GM21423 (cell line): Measurements from ENCODE around the gene MRPL54.

Experiments used
- ATAC-seq: cut with Tn5 transposase; IDR thresholded peaks from one replicate; pipeline ENCODE4 v1.9.1; 2021; ENCODE audit warnings: mild to moderate bottlenecking, moderate library complexity; ENCODE audit not compliant: unreplicated experiment

MRPL54 gene

DNA sequence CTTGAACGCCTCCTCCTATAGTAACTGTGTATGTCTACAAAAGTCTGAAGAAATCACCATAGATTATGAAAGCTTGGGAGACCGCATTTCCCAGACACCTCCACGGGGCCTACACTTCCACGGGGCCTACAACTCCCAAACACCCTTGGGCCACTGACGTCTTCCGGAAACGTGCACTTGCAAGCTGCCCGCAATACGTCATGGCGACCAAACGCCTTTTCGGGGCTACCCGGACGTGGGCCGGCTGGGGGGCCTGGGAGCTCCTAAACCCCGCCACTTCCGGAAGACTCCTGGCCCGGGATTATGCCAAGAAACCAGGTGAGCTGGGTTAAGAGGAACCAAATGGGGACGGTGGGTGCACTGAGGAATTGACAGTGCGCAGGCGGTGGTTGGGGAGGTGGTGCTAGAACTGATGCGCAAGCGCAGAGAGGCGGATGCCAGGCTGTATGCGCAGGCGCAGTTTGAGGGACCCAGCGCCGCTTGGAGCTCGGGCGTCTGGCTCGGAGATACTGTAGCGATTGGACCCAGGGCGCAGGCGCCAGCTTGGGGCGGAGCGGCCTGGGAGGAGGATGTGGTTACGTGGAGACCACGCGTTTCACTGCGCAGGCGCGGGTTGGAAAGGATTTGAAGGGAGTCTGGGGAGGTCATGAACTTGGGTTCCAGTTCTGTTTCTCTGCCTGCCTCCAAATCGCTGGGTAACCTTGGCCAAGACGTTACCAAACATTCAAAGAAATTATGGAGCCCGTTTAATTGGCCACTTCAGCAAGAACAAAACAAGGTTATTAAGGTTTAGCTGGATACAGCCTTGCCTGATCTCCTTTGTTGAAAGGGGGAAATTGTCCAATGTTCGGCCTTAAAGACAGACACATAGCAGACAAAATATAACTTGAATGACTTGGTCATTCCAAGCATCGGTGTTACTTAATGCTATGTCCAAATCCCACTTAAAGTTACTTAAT lies at the start of gene MRPL54:
Gene MRPL54, plus strand, starts transcription at position 182 of the 959 bp plus-strand sequence. Its CDS starts 19 bp downstream, at position 201.
- ATAC-seq = peak; percentile 67

DNA sequence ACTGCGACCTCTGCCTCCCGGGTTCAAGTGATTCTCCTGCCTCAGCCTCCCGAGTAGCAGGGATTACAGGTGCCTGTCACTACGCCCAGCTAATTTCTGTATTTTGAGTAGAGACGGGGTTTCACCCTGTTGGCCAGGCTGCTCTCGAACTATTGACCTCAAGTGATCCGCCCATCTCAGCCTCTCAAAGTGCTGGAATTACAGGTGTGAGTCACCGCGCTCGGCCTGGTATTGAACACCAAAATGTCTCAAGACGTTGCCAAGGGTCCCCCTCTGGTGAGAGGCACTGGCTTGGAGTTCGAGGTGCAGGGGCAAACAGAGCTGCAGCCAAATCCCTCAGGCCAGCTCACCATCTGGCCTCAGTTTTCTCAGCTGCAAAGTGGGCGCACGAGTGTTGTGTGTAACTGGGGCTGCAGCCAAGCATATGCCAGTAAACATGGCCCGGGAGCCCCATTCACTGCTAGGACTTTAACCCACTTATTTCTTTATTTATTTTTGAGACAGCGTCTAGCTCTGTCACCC lies 46.3 kb upstream of the MRPL54 start:
- ATAC-seq = no peak

DNA sequence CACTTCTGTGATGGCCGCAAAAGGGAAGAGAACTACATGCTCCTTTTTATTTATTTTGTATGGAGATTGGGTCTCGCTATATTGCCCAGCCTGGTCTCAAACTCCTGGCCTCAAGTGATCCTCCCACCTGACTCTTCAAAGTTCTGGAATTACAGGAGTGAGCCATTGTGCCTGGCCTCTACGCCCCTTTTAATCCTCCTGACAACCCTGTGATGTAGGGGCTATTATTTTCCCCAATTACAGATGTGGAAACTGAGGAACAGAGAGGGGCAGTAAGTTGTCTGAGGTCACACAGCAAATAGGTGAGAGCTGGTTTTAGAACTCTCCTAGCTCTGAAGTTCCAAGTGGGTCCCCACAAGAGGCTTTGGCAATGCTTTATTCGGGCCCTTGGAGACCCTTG lies 42.6 kb upstream of the MRPL54 start:
- no peak for ATAC-seq

DNA sequence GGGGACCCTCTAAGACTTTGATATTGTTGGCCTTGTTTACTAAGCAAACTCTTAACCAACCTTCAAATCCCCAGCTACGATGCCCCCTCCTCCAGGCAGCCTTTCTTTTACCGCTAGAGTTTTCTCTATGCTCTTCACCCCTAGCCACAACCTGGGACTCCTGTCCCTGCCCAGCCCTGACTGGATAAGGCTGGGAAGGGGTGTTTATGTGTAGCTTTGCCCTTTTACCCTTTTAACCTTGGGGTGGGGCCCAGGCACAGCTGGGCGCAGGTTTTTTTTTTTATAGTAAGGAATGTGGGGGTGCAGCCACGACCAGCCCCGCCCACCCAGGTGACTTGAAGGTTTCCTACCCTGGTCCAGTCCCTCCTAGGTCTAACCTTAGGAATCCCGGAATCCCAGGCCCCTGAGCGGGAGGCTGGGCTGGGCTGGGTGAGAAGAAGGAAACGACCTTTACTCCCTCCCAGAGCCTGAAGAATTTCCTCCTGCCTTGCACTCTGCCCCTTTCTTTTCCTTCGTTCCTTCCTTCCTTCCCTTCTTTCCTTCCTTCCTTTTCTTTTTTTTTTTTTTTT lies 42.0 kb upstream of the MRPL54 start:
- ATAC-seq = no peak

DNA sequence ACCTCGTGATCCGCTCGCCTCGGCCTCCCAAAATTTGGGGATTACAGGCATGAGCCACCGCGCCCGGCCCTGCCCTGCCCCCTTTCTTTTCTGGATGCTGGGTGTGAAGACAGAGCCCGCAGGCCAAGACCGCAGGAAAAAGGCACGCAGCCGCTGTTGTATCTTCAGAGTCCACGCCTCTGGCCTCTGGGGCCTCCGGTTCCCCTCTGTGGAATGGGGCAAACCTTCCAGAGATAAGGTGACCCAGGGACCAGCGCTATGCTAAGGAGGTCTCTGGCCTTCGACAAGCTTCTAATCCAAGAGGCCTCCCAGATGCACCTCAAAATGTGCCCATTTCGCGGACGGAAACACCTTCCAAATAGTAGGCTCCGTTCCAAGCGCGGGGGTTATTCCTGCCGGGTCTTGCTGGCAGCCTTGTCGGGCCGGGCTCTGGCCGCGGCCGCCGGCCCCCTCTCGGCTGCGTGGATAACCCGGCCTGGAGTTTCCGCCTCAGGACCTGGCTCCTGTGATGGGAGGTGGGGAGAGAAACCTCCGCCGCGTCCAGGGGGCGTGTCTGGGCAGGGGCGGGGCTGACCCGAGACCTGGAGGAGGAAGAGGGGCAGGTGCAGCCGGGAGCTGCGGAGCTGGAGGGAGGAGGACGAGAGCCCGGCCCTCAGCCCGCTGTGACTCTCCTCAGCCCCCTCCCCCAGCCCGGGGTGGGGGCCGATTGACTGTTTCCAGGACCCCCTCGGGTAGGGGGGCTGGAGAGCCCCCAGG lies 41.2 kb upstream of the MRPL54 start:
- ATAC-seq = no peak

DNA sequence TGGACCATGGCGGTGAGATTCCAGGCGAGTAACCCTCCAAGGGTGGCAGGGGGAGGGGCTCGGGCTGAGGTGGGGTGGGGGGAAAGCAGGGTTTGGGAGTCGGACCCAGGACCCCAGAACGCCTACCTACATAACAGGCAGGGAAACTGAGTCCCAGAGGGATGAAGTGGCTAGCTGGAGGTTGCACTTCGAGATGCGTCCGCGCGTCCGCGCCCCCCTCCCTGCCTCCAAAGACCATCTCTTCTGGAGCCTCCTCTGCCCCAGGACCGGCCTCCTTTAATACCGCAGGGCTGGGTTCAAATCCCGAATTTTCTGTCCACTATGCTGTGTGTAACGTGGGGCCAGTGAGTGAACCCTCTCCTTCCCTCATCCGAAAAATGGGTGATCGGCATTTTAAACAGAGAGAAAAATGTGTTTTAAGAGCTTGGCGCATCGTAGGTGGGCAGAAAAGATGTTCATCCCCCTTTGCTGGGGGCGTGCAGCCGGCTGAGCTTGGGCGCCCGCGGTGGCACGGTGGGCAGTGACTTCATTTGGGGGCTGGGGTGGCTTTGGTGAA lies 40.5 kb upstream of the MRPL54 start:
- no peak for ATAC-seq

DNA sequence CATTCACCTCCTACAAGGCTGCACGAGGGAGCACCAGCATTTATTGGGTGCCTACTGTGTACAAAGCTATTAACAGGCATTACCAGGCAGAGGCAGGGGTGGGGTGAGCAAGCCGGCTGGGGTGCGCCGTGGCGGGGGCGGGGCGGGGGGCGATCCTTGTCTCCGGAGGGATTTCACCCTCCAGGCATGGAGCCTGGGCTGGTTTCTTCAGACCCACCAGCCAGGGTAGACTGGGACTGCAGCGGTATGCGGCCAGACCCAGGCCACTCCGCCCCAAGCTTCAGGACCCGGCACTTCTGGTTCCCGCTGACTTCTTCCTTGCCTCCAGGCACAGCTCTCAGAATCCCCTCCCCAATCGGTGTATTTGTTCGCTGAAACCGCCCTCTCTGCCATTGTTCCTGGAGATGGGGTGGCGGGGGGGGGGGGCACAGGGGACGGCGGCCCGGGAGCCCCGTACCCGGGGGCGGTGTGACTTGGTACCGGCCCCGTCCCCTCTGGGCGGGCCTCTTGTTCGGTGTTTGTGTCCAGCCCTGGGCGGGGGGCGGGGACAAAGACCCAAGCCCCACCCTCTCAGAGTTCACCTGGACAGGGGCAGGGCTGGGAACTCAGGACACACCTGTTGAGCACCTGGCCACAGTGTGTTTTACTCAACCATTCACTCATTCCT lies 39.9 kb upstream of the MRPL54 start:
- no peak for ATAC-seq

DNA sequence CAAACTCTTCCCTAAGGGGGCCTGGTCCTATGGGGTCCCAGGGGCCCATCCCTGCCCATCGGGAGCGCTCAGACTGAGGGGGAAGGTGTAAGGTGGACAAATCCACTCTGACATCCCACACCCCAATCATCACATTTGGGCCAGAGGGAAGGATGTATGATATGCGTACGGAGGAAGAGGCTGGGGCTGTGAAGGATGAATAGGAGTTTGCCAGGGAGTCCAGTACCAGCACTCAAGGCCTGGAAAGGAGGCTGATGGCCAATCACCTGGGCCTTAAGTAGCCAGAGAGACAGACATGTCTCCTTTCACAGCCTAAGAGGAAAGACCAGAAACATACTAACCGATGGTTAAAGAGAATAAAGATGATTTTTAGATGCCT lies 39.4 kb upstream of the MRPL54 start:
- ATAC-seq = no peak

DNA sequence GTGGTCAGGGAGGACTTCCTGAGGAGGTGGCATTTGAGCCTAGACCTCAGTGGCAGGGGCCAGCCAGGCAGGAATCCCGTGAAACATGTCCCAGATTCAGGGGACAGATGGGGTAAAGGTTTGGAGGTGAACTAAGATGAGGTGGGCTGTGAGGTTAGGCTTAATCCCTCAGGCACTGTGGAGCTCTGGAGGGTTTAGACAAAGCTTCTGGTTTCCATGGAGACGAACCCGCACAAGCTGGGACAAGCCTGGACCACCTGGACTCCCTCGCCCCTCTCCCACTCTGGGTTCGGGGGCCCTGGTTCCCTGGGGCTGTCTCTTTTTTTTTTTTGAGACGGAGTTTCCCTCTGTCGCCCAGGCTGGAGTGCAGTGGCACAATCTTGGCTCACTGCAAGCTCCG lies 38.6 kb upstream of the MRPL54 start:
- ATAC-seq = no peak

DNA sequence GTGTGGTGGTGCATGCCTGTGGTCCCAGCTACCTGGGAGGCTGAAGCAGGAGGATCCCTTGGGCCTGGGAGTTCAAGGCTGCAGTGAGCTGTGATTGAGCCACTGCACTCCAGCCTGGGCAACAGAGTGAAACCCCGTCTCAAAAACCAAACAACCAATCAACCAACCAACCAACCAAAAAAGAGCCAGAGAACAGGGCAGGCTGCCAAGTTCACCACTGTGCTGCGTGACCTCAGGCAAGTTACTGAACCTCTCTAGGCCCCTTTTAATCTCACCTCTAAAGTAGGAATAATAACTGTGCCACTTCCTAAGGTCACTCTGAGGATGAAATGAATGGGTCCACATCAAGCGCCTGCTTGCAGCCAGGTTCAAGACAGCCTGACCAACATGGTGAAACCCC lies 37.4 kb upstream of the MRPL54 start:
- ATAC-seq = no peak

DNA sequence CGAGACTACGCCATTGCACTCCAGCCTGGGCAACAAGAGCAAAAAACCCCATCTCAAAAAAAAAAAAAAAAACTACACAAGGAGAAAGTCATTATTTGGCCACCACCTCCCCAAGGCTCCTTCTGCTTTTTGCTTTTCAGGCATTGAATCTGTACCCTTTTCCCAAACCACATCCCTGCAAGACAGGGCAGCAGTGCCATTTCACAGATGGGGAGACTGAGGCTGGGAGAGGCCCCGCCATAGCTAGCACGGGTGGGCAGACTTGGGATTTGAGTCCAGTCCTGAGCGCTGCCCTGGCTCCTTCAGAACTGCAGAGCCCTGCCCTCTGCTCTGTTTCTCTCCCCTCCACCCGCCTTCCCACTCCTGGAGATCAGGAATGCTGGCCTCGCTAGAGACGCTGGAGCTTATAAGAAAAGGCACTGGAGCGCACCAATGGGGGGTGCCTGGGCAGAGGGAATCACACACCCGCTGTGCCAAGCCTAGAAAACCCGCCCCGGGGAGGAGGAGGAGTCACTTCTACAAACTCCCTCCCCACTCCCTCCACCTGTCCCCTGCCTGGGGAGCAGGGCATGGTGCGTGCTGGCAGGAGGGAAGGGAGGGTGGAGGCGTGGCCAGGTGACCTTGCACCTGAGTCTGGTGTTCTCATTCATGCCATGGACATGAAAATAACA lies 36.7 kb upstream of the MRPL54 start:
- no peak for ATAC-seq

DNA sequence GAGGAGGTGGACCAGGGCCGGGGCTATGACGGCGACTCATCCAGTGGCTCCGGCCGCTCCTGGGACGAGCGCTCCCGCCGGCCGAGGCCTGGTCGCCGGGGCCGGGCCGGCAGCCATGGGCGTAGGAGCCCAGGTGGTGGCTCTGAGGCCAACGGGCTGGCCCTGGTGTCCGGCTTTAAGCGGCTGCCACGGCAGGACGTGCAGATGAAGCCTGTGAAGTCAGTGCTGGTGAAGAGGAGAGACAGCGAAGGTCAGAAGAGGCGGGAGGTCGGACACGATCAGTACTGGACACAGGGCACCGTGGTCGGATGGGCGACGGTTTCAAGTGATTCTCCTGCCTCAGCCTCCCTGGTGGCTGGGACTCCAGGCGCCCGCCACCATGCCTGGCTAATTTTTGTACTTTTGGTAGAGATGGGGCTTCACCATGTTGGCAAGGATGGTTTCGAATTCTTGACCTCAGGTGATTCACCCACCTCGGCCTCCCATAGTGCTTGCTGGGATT lies 32.0 kb upstream of the MRPL54 start:
- no peak for ATAC-seq

DNA sequence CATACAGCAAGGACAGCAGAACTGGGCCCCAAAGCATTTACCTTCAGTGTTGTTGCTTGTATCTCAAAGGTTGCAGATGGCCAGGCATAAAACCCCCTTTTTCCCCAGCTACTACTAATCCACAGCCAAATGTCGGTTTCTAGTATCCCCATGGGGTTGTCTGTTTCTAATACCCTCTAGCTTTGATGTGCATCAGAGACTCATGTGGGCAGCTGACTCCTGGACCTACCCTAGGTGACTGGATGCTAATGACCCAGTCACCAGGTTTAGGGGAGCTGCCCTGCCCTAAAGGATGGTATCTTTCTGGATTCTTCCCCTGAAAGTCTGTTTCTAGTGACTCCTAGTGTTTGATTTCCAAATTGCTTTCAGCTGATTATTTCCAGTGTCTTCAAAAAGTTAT lies 30.4 kb upstream of the MRPL54 start:
- no peak for ATAC-seq

DNA sequence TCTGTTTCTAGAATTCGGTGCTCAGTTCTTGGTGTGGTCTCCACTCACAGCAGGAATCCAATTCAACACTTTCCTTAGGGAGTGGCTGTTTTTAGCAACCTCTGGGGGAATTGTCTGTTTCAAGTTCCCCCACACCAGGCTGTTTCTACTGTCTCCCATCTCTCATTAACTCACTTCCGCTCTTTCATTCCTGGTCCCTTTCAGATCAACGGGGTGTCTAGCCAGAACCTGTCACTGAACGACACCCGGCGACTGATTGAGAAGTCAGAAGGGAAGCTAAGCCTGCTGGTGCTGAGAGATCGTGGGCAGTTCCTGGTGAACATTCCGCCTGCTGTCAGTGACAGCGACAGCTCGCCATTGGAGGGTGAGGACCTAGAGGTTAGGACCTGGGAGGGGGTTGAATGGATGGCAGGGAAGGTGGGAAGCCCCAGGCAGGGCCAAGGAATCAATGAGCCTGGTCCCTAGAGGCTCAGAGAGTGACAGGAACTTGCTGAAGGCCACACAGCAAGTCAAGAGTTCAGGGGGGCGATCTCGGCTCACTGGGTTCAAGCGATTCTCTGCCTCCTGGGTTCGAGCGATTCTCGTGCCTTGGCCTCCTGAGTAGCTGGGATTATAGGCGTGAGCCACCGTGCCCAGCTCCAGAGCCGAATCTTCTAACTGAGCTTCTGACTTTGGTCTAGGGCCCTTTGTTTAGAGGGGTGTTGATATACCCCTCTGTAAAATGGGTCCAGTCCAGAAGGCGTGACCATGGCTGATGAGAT lies 28.8 kb upstream of the MRPL54 start:
- no peak for ATAC-seq

DNA sequence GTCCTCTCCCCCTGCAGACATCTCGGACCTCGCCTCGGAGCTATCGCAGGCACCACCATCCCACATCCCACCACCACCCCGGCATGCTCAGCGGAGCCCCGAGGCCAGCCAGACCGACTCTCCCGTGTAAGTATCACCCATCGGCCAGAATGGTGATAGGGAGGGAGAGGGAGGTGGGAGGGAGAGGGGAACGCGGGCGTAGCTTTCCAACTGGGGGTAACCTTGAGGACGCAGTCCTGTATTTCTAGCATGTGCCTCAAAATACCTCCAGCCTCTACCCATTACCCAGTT lies 28.2 kb upstream of the MRPL54 start:
- no peak for ATAC-seq

DNA sequence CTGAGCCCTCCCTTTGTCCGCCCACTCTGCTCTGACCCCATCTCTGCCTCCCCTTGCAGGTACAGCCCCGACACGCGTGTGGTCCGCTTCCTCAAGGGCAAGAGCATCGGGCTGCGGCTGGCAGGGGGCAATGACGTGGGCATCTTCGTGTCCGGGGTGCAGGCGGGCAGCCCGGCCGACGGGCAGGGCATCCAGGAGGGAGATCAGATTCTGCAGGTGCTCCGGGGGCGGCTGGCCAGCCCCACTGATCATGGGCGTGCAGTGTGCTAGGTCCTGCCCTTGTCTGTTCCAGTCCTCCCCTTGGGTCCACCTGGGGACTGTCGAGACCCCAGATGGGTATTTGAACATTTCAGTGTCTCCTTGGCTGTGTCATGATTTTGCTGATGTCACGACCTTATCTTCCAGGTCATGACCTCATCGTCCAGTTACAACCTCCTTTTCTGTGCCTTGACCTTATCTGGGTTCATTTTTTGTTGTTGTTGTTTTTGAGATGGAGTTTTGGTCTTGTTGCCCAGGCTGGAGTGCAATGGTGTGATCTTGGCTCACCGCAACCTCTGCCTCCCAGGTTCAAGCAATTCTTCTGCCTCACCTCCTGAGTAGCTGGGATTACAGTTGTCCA lies 26.3 kb upstream of the MRPL54 start:
- no peak for ATAC-seq

DNA sequence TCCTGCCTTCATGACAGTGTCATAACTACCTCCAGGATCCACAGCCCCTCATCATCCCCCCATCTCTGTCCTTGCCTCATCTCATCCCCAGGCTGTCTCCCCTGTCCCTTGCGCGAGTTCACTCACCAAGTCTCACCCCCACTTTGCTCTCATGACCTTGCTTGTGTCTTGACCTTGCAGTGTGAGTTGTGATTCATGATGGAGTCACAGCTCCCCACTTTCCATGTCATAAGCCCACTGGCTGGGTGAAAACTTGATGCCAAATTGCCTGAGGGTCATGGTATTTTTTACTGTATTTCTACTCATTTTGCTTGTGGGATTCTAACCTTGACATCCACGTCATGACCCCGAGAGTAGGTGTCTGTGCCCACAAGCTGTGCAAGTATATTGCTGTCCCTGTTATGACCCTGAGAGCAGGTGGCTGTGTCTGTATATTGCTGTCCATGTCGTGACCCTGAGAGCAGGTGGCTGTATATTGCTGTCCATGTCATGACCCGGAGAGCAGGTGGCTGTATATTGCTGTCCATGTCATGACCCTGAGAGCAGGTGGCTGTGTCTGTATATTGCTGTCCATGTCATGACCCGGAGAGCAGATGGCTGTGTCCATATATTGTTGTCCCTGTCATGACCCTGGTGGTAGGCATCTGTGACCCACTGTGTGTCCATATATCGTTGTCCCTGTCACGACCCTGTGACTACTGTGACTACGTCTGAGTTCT lies 24.8 kb upstream of the MRPL54 start:
- no peak for ATAC-seq

DNA sequence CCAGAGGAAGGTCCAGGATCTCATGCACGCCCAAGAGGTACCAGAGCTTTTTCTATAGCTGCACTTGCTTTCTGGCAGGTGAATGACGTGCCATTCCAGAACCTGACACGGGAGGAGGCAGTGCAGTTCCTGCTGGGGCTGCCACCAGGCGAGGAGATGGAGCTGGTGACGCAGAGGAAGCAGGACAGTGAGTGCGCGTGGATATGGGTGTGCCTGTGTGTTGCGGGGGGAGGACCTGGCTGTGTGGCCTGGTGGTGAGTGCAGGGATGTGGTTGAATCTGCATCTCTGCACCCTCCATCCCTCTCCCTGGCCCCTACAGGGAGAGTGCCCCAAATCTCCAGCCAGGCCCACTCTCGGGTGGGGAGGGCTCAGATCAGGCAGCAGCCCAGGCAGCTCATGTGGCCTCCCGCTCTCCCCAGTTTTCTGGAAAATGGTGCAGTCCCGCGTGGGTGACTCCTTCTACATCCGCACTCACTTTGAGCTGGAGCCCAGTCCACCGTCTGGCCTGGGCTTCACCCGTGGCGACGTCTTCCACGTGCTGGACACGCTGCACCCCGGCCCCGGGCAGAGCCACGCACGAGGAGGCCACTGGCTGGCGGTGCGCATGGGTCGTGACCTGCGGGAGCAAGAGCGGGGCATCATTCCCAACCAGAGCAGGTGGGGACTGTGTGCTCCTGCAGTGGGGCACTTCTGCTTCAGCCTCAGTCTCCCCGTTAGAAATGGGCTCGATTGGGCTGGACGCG lies 23.8 kb upstream of the MRPL54 start:
- no peak for ATAC-seq
